GM19099 (cell line): ENCODE results near the gene ISG20.

Experiments used
- POLR2A ChIP-seq: IDR thresholded peaks from 3 replicates; pipeline ENCODE4 v1.6.1; 2011; ENCODE audit warnings: low read depth; ENCODE audit not compliant: insufficient read length; ENCODE audit errors: extremely low read depth

Gene ISG20

GRCh38 chr15:88664151-88664778, 25.4 kb downstream of the ISG20 start:
- TF ChIP-seq POLR2A, result no peak

- TF ChIP-seq POLR2A, result no peak
These were observed 35.8 kb downstream of the ISG20 start for GRCh38 chr15:88674661-88675060.

GRCh38 chr15:88678755-88679154, 39.9 kb downstream of the ISG20 start:
- TF ChIP-seq POLR2A, result no peak

GRCh38 chr15:88680241-88681001, 41.6 kb downstream of the ISG20 start:
- TF ChIP-seq POLR2A, result no peak

- no peak for TF ChIP-seq POLR2A
These were observed 42.9 kb downstream of the ISG20 start for GRCh38 chr15:88681610-88682221.

- no peak for TF ChIP-seq POLR2A
These were observed 45.5 kb downstream of the ISG20 start for GRCh38 chr15:88684345-88684744.

- TF ChIP-seq POLR2A, result no peak
These were observed 47.4 kb downstream of the ISG20 start for GRCh38 chr15:88686166-88686565.

GRCh38 chr15:88688394-88688933, 49.6 kb downstream of the ISG20 start:
- no peak for TF ChIP-seq POLR2A

DNA sequence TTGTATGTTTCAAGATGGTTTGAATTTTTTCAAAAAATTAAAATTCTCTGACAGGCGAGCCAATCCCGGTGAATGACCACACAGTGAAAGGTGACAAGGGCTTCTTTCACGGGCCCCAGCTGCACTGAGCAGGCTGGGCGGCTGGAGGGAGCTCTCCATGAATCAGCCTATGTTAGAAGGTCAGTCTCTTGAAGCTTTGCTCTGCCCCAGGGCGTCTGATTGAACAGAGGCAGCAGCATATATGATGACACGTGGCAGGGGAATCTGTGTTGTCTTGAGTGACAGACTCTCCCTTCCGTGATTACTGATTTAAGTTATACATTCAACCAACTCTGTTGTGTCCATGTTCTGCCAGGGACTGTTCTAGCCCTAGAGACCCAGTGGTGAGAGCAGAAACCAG, 51.5 kb downstream of the ISG20 start:
- no peak for TF ChIP-seq POLR2A

DNA sequence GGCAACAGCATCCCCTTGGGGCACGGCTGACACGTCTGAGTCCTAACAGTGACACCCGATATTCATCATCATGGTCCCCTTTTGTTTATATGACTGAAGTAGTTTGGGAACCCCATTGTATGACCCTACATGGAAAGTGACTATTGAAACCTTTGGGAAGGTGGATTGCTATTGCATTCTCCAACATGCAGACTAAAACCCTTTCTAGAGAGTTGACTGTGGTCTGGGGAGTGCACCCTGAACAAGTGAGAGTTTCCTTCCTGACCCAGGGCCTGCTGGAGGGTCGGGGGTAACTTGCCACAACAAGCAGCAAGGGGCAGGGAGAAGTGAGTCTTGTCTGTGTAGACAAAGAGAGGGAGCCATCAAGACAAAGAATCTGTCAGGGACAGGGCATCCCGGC, 54.4 kb downstream of the ISG20 start:
- no peak for TF ChIP-seq POLR2A

DNA sequence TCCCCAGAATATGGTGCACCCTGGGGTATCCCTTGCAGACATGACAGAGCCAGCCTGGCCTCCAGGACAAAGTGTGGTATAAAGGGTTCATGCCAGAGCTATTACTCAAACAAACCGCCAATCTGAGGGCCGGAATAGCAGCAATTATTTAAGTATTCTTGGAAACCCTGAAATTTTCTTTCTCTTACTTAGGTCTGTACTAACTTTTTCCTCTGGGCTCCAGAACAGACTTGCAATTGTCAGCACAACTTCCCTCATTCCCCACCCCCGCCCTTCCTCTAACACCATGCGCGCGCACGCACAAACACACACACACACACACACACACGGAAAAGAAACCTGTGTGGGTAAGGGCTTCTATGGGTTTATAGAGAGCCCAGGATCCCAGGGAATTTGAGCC, 56.3 kb downstream of the ISG20 start:
- no peak for TF ChIP-seq POLR2A

DNA sequence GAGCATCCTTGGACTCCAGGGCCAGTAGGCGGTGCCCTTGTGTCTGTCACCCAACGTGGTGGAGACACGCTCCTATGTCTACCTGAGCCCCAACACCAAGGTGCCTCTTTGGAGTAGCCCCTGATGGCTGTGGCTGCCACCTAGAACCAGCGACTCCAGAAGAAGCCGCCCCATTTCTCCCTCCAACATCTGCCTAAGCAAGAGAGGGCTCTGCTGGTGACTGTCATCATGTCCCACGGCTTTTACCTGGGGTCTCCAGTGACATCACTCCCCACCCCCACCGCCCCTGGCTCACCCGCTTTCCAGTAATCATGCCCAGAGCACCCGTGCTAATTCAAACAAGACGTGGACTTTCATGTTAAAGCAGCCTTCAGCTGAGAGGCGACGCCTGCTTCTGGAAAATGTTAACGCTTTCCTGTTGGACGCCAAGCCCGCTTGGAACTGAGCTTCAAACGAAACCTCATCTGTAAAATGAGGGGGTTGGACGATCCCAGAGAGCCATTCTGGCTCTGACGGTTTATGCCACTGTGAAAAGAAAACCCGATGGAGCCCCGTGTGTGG, 57.0 kb downstream of the ISG20 start:
- no peak for TF ChIP-seq POLR2A

DNA sequence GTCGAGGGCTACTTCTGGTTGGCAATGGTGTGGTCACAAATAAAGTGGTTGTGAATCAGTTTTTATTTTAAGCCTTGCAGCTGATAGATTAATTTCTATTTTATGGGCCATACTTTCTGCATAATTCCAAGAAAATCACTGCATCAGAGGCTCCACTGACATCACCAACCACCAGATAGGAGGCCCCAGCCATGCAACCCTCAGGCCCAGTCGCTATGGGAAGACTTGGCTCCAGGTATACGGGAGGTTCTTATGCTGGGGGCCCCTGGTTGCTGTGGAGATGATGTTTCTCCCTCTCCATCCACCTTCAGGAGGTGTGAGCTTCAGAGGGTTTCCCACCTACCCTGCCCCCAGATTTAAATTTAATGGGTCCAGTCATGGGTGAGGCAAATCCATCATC, 57.4 kb downstream of the ISG20 start:
- TF ChIP-seq POLR2A, result no peak

- TF ChIP-seq POLR2A, result no peak
These were observed 58.5 kb downstream of the ISG20 start for GRCh38 chr15:88697276-88697675.

DNA sequence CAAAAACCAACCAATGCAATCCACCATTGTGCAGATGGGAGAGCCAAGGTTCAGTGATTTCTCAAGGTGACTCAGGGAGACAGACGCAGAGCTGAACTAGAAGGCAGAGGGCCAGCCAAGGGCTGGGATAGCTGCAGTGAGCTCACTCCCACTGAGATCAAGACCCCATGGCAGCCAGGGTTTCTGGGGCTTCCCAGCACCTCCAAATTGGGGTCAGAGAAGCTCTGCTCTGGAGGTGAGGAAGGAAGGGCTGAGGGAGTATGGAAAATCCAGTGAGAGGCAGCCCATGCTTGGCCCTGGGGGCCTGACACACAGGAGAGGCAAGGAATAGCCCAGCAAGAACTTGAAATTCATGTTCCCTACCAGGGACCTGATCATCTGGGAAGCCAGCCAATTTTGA, 61.0 kb downstream of the ISG20 start:
- TF ChIP-seq POLR2A, result no peak
